Activated CD4-positive, alpha-beta T cell treated with anti-CD3 and anti-CD28 coated beads, Interleukin-2, amount 10 ng/mL, durations not matched to agents 24 days and 14 days (primary cell): Measurements from ENCODE around the gene GNB5. TPM values are rescaled to one million over a fixed set of nuclear protein-coding genes. Genes with fewer than 3 reads are reported as not detected.
"Not testable (repeated sequence)": the region's sequence is repeated elsewhere in the genome, so short reads cannot be mapped to it uniquely, and the experiment has no call there.

ENCODE experiments used
- DNase-seq: peaks from one replicate; pipeline ENCODE4 v3.0.0; 2022
- H3K27ac Mint-ChIP-seq: one replicate; pipeline ENCODE4 v1.8.0; 2022; ENCODE audit warnings: mild to moderate bottlenecking, mixed read lengths
- H3K27me3 Mint-ChIP-seq: one replicate; pipeline ENCODE4 v1.8.0; 2022; ENCODE audit warnings: mixed read lengths
- H3K36me3 Mint-ChIP-seq: one replicate; pipeline ENCODE4 v1.8.0; 2022; ENCODE audit warnings: low read depth, mild to moderate bottlenecking, mixed read lengths
- H3K4me1 Mint-ChIP-seq: one replicate; pipeline ENCODE4 v1.8.0; 2021; ENCODE audit warnings: mixed read lengths
- H3K4me3 Mint-ChIP-seq: one replicate; pipeline ENCODE4 v1.8.0; 2022; ENCODE audit warnings: mild to moderate bottlenecking, moderate library complexity, mixed read lengths
- H3K9me3 Mint-ChIP-seq: one replicate; pipeline ENCODE4 v1.8.0; 2021; ENCODE audit warnings: mixed read lengths
- intact Hi-C: fragments of 100-400 bp; cut with micrococcal nuclease; formaldehyde crosslinking; loops from one replicate; pipeline ENCODE4 v1.15.1; 2023
- total RNA-seq: library from RNA; stranded (reverse); gene quantifications from 2 replicates; pipeline ENCODE4 v1.2.3, GENCODE V29; 2022

The GNB5 gene
- total RNA-seq, 1 donor from 2014 or later = 21.5 TPM

DNA sequence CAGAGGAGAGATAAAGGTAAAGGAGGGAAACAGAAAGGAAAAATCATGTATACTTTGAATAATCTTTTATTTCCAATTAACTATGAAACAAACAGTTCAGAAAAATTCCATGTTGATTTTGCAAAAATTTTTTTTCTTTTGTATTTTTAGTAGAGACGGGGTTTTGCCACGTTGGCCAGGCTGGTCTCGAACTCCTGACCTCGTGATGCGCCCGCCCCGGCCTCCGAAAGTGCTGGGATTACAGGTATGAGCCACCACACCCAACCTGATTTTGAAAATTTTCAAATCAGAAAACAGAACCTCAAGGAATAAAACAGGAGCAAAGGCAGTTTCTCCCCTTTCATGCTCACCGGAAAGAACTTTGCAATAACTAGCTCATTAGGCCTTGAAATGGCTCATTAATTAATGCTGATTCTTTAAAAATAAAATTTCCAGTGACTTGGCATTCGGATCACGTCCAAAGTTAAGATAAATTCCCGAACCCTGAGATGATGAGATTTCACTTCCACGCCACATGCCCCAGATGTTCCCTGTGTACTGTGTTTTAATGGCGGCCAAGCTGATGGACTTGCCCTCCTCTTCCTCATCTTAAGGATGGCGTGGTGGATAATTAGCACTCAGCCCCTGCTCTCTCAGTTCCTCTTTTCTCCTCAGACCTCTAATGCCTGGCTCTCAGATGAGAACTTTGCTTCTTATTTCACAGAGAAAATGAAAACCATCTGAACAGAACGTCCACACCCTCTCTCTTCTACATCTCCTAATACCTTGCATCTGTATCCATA lies 89.5 kb downstream of the GNB5 start:
- H3K36me3 Mint-ChIP-seq = no peaks in the 10 kb centered on the region
- H3K4me3 Mint-ChIP-seq = no peak overlapping the region
- no peaks in the 10 kb centered on the region for H3K9me3 Mint-ChIP-seq
- H3K4me1 Mint-ChIP-seq = peaks cover 5% of the 10 kb centered on the region
- DNase-seq = no peak
- intact Hi-C loops = no loop called here
- peaks cover 2% of the 10 kb centered on the region for H3K27me3 Mint-ChIP-seq
- no peak overlapping the region for H3K27ac Mint-ChIP-seq

DNA sequence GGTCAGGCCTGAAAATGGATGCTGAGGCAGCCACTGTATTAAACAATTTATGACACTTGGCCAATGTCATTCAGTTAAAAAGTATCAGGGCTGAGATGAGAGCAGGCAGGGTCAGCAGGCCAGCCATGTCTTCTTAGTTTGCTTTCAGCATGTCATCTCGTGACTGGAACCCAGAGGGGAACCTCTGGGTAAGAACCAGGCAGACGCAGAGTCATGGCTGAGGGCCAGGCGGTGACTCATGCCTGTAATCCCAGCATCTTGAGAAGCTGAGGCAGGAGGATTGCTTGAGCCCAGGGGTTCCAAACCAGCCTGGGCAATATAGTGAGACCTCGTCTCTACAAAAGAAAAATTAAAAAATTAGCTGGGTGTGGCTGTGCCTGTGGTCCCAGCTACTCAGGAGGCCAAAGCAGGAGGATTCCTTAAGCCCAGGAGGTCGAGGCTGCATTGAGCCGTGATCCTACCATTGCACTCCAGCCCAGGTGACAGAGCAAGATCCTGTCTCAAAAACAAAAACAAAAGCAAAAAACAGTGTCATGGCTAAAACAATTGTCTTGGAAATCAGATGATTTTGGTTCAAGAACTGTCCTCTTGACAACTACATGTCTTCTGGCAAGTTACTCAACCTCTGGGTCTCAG lies 90.3 kb downstream of the GNB5 start:
- no peak for DNase-seq
- intact Hi-C loops = no loop called here
- H3K9me3 Mint-ChIP-seq = no peaks in the 10 kb centered on the region
- H3K4me3 Mint-ChIP-seq = no peak overlapping the region
- H3K27ac Mint-ChIP-seq = no peak overlapping the region
- peaks cover 5% of the 10 kb centered on the region for H3K4me1 Mint-ChIP-seq
- no peaks in the 10 kb centered on the region for H3K36me3 Mint-ChIP-seq
- peaks cover 4% of the 10 kb centered on the region for H3K27me3 Mint-ChIP-seq

DNA sequence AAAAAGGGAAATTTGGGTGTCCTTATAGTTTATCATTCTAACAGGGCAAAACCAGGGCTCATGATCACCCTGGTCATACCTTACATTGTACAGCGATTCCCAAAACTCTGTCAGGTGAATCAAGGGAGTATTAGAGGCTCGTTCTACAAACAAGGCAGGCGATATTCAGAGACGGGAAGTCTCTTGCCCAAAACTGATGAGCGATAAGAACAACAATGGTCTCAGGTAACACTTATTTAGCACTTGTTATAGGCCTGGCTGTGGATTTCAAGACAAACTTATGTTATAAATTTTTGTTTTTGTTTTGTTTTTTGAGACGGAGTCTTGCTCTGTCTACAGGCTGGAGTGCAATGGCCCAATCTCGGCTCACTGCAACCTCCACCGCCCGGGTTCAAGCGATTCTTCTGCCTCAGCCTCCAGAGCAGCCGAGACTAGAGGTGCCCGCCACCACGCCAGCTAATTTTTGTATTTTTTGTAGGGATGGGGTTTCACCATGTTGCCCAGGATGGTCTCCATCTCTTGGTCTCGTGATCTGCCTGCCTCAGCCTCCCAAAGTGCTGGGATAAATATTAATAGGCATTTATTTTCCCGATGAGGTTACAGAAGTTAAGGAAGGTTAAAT lies 91.4 kb downstream of the GNB5 start:
- peaks cover 5% of the 10 kb centered on the region for H3K4me1 Mint-ChIP-seq
- H3K4me3 Mint-ChIP-seq = no peak overlapping the region
- H3K27ac Mint-ChIP-seq = no peak overlapping the region
- no peaks in the 10 kb centered on the region for H3K9me3 Mint-ChIP-seq
- no peaks in the 10 kb centered on the region for H3K36me3 Mint-ChIP-seq
- H3K27me3 Mint-ChIP-seq = peaks cover 8% of the 10 kb centered on the region
- no peak for DNase-seq
- intact Hi-C loops = no loop called here

DNA sequence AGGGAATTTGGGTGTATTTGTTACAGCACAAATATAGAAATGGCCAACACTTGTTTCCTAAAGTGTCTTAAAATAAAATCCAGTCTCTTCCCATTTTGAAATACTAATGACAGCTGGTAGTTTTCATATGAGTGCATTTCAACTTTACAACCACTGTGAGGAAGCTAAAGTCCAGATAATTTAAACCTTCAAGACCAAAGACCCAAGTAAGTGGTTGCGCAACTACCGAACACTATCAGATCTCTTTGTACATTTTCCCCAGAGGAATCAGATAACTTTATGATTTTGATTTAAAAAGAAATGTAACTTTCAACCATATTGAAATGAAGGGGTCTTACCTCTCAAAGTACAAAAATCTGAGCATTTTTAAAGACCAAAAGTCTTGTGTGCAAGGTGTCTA lies 92.9 kb downstream of the GNB5 start:
- no peak for DNase-seq
- Mint-ChIP-seq H3K4me3 (no peak overlapping the region), H3K27me3 (peaks cover 10% of the 10 kb centered on the region)

DNA sequence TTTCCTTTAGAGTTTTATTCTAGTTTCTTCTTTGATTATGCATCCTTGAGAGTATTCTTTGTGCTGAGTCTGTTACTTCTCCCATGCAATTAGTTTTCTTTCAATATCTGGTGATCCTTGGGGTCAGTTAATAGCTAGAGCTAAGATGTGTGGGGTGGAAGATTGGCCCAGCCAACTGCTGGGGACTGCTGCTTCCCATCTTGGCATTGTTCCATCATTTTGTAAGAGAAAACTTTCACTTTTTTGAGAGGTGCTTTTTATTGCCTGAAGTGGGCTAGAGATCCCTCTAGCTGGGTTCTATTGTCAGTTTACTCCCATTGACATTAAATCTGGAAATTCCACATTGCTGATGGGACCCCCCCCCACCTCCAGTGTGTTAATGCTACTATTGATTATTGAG lies 94.0 kb downstream of the GNB5 start:
- intact Hi-C loops = no loop called here
- H3K27me3 Mint-ChIP-seq = peaks cover 10% of the 10 kb centered on the region
- no peak overlapping the region for H3K4me3 Mint-ChIP-seq
- H3K36me3 Mint-ChIP-seq = no peaks in the 10 kb centered on the region
- no peak overlapping the region for H3K27ac Mint-ChIP-seq
- no peaks in the 10 kb centered on the region for H3K9me3 Mint-ChIP-seq
- DNase-seq = no peak
- no peaks in the 10 kb centered on the region for H3K4me1 Mint-ChIP-seq

More for the DNA sequence above, 92.9 kb downstream of the GNB5 start:
- no peaks in the 10 kb centered on the region for H3K9me3 Mint-ChIP-seq
- no peaks in the 10 kb centered on the region for H3K36me3 Mint-ChIP-seq
- H3K4me1 Mint-ChIP-seq = peaks cover 2% of the 10 kb centered on the region
- intact Hi-C loops = no loop called here
- H3K27ac Mint-ChIP-seq = no peak overlapping the region

DNA sequence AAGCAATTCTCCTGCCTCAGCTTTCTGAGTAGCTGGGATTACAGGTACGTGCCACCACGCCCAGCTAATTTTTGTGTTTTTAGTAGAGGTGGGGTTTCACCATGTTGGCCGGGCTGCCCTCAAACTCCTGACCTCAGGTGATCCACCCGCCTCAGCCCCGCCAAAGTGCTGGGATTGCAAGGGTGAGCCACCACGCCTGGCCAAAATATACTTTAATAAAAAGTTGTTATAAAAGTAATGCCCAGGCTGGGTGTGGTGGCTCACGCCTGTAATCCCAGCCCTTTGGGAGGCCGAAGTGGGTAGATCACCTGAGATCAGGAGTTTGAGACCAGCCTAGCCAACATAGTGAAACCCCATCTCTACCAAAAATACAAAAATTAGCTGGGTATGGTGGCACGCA lies 94.7 kb downstream of the GNB5 start:
- H3K36me3 Mint-ChIP-seq, H3K27me3 Mint-ChIP-seq, H3K9me3 Mint-ChIP-seq, H3K4me3 Mint-ChIP-seq, DNase-seq, H3K4me1 Mint-ChIP-seq, H3K27ac Mint-ChIP-seq, intact Hi-C loops: not testable (repeated sequence)

DNA sequence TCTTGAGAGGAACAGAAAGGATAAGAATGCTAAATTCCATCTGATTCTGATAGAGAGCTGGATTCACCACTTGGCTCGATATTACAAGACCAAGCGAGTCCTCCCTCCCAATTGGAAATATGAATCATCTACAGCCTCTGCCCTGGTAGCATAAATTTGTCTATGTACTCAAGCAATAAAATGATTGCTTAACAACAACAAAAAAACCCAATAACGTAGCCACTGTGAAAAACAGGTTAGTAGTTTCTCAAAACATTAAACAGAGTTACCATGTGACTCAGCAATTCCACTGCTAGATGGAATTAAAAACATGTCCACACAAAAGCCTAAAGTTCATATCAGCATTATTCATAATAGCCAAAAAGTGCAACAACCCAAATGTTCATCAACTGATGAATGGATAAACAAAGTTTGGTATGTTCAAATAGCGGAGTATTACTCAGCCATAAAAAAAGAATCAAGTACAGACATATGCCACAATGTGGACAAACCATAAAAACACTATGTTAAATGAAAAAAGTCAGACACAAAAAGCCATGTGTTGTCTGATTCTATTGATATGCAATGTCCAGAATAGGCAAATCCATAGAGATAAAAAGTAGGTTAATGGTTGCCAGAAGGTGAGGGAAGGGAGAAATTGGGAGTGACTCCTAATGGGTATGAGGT lies 95.5 kb downstream of the GNB5 start:
- Mint-ChIP-seq H3K9me3 (no peaks in the 10 kb centered on the region), H3K27me3 (peaks cover 10% of the 10 kb centered on the region), H3K4me1 (no peaks in the 10 kb centered on the region), H3K27ac (no peak overlapping the region), H3K4me3 (no peak overlapping the region), H3K36me3 (no peaks in the 10 kb centered on the region)
- intact Hi-C loops = no loop called here
- no peak for DNase-seq

- intact Hi-C loops = no loop called here
- no peak for DNase-seq
- no peaks in the 10 kb centered on the region for H3K36me3 Mint-ChIP-seq
- H3K27me3 Mint-ChIP-seq = peaks cover 12% of the 10 kb centered on the region
- peaks cover 4% of the 10 kb centered on the region for H3K9me3 Mint-ChIP-seq
- no peak overlapping the region for H3K27ac Mint-ChIP-seq
- H3K4me1 Mint-ChIP-seq = no peaks in the 10 kb centered on the region
- H3K4me3 Mint-ChIP-seq = no peak overlapping the region
Measured at GRCh38 chr15:52094811-52095584, 96.2 kb downstream of the GNB5 start.

GRCh38 chr15:52093539-52094510 lies 97.4 kb downstream of the GNB5 start:
- no peak for DNase-seq
- Mint-ChIP-seq H3K4me3 (no peak overlapping the region), H3K27me3 (peaks cover 12% of the 10 kb centered on the region), H3K27ac (no peak overlapping the region), H3K9me3 (peaks cover 4% of the 10 kb centered on the region), H3K36me3 (no peaks in the 10 kb centered on the region), H3K4me1 (no peaks in the 10 kb centered on the region)
- intact Hi-C loops = no loop called here

GRCh38 chr15:52093167-52093538 lies 98.0 kb downstream of the GNB5 start:
- intact Hi-C loops = no loop called here
- Mint-ChIP-seq H3K4me1 (no peaks in the 10 kb centered on the region), H3K36me3 (no peaks in the 10 kb centered on the region), H3K27ac (no peak overlapping the region), H3K27me3 (peaks cover 12% of the 10 kb centered on the region), H3K4me3 (no peak overlapping the region), H3K9me3 (peaks cover 4% of the 10 kb centered on the region)
- no peak for DNase-seq

GRCh38 chr15:52090193-52090592 lies 101.0 kb downstream of the GNB5 start:
- Mint-ChIP-seq H3K36me3 (no peaks in the 10 kb centered on the region), H3K4me1 (no peaks in the 10 kb centered on the region)

DNA sequence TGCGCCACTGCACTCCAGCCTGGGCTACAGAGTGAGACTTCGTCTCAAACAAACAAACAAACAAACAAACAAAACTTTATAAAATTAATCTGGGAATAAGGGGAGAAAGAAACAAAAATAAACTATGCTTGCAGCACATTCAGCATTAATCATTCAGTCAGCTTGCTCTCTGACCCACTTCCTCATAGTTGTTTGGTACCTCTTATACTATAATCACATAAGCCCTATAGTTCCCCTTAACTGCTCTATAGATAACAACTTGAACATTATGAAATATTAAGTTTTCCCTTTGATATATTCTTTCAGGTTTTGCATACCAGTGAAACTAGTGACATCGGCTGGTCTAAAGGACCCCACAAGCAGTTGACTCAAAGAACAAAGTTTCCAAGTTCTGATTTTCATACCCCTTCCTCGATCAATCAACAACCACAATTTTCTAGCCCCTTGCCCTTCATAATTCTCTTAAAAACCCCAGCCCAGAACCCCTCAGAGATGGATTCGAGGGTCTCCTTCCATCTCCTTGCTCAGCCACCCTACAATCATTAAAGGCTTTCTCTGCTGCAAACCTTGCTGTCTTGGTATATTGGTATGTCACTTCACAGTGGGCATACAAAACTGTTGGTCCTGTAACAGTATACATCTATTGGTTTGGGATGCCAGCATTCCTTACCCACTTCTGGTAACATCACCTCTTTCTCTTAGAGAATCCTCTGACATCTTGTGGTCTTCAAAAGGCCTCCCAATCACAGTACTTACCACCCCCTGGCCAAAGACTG lies 105.0 kb downstream of the GNB5 start:
- intact Hi-C loops = no loop called here
- DNase-seq = no peak
- H3K9me3 Mint-ChIP-seq = peaks cover 4% of the 10 kb centered on the region
- peaks cover 2% of the 10 kb centered on the region for H3K27me3 Mint-ChIP-seq
- H3K4me1 Mint-ChIP-seq = peaks cover 12% of the 10 kb centered on the region
- no peak overlapping the region for H3K4me3 Mint-ChIP-seq
- no peak overlapping the region for H3K27ac Mint-ChIP-seq
- H3K36me3 Mint-ChIP-seq = no peaks in the 10 kb centered on the region

More at GRCh38 chr15:52090193-52090592, 101.0 kb downstream of the GNB5 start:
- no peak overlapping the region for H3K27ac Mint-ChIP-seq
- intact Hi-C loops = no loop called here
- H3K27me3 Mint-ChIP-seq = peaks cover 4% of the 10 kb centered on the region
- H3K9me3 Mint-ChIP-seq = peaks cover 4% of the 10 kb centered on the region
- no peak overlapping the region for H3K4me3 Mint-ChIP-seq
- DNase-seq = no peak
